PFSK-1 (cell line): Measurements from ENCODE around the gene TMEM169.

Experiments used
- FOXP2 ChIP-seq: optimal IDR thresholded peaks from 2 replicates; pipeline ENCODE3; 2011; ENCODE audit warnings: borderline replicate concordance, control low read depth, inconsistent platforms; ENCODE audit not compliant: insufficient read depth; ENCODE audit errors: extremely low read length, extremely low read depth
- POLR2AphosphoS5 ChIP-seq: IDR thresholded peaks from 2 replicates; pipeline ENCODE4 v1.6.1; 2012; ENCODE audit warnings: low read depth, mild to moderate bottlenecking, control low read depth, low read length, moderate library complexity
- REST ChIP-seq, 2 experiments: IDR thresholded peaks; 2 replicates each; pipeline versions ENCODE4 v1.6.1 to v1.8.0; 2011 to 2012; ENCODE audit warnings: low read depth in 2 of 2, low read length in 2 of 2, control low read depth in 1 of 2, inconsistent platforms in 1 of 2, mild to moderate bottlenecking in 1 of 2, moderate library complexity in 1 of 2; ENCODE audit not compliant: insufficient read depth in 1 of 2
- SIN3A ChIP-seq: IDR thresholded peaks from 2 replicates; pipeline ENCODE4 v1.6.1; 2012; ENCODE audit warnings: mild to moderate bottlenecking, low read length, moderate library complexity, borderline replicate concordance; ENCODE audit not compliant: insufficient read depth
- TAF1 ChIP-seq: IDR thresholded peaks from 2 replicates; pipeline ENCODE4 v1.6.1; 2012; ENCODE audit warnings: low read length, control low read depth, borderline replicate concordance; ENCODE audit not compliant: insufficient read depth

TMEM169 gene

GRCh38 chr2:216059233-216059834, 22.4 kb upstream of the TMEM169 start:
- no peak for TF ChIP-seq FOXP2

GRCh38 chr2:216064014-216064630, 17.6 kb upstream of the TMEM169 start:
- TF ChIP-seq FOXP2 (no peak), TAF1 (no peak), POLR2AphosphoS5 (no peak), SIN3A (no peak), REST (IDR thresholded peaks at IDR 0.05; ENCODE audit: insufficient read depth in 1 of 2, low read depth in 2 of 2, low read length in 2 of 2) (no peak)

GRCh38 chr2:216064665-216065064, 17.1 kb upstream of the TMEM169 start:
- TF ChIP-seq REST (IDR thresholded peaks at IDR 0.05; ENCODE audit: insufficient read depth in 1 of 2, low read depth in 2 of 2, low read length in 2 of 2) (no peak), SIN3A (no peak), TAF1 (no peak), POLR2AphosphoS5 (no peak), FOXP2 (no peak)

GRCh38 chr2:216066230-216066629, 15.5 kb upstream of the TMEM169 start:
- TF ChIP-seq FOXP2 = no peak
- TF ChIP-seq SIN3A = no peak
- TF ChIP-seq POLR2AphosphoS5 = no peak
- TF ChIP-seq TAF1 = no peak
- TF ChIP-seq REST (IDR thresholded peaks at IDR 0.05; ENCODE audit: insufficient read depth in 1 of 2, low read depth in 2 of 2, low read length in 2 of 2) = no peak

- TF ChIP-seq SIN3A = no peak
- TF ChIP-seq POLR2AphosphoS5 = no peak
- TF ChIP-seq FOXP2 = no peak
- no peak for TF ChIP-seq REST (IDR thresholded peaks at IDR 0.05; ENCODE audit: insufficient read depth in 1 of 2, low read depth in 2 of 2, low read length in 2 of 2)
- no peak for TF ChIP-seq TAF1
Measured at GRCh38 chr2:216069028-216069427, 12.7 kb upstream of the TMEM169 start.
